HS-5 (cell line): Measurements from ENCODE around the gene SLCO3A1.

Experiments used
- DNase-seq: peaks from one replicate; pipeline ENCODE4 v3.0.0-alpha.2; 2012; ENCODE audit warnings: low read depth

Gene SLCO3A1

GRCh38 chr15:92071045-92071634, 217.6 kb downstream of the SLCO3A1 start:
- no peak for DNase-seq

DNA sequence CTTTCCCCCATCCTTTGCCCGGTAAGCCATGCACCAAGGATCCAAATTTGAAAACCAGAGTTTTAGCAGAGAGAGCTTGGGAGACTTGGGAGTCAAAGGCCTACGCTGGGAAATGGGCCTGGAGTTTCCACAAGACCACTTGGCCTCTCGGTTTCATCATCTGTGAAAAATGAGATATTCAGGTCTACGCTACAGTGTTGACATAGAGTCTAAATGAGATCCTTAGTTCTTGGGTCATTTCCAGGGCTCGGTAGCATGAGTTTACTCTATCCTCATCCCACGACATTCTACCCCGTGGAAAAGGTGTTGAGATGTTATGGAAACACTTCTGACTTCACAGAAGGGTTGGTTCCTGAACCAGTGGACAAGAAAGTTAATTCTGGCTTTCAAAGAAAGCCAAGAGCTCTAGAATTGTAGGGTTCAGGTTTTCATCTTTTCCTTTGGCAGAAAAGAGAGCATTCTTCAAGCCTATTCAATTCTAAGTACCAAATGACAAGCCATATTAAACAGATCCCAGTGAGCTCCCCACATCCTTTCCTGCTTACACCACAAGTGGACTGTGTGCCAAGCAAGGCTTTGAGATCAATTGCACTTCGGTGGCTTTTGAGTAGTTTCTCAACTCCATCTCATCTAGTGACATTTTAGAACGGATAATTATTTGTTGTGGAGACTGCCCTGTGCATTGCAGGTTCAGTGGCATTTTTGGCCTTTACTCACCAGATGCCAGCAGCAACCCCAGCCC, 219.7 kb downstream of the SLCO3A1 start:
- DNase-seq = no peak

DNA sequence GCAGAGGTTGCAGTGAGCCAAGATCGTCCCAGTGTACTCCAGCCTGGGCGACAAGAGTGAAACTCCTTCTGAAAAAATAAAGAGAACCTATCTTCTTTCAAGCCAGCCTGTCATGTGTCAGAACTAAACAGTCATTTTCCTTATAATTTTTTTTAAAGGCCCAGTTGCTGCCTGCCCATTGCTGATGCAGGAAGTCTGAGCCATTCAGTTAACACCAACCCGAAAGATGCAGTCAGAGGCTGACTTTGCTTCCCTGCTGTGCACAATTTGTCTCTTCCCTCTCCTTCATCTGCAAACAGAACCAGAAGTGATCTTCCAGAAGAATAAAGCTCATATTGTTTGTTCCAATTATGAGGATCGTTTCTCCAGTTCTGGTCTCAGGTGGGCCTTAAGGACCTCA, 220.6 kb downstream of the SLCO3A1 start:
- no peak for DNase-seq

GRCh38 chr15:92074646-92075045, 221.1 kb downstream of the SLCO3A1 start:
- no peak for DNase-seq

DNA sequence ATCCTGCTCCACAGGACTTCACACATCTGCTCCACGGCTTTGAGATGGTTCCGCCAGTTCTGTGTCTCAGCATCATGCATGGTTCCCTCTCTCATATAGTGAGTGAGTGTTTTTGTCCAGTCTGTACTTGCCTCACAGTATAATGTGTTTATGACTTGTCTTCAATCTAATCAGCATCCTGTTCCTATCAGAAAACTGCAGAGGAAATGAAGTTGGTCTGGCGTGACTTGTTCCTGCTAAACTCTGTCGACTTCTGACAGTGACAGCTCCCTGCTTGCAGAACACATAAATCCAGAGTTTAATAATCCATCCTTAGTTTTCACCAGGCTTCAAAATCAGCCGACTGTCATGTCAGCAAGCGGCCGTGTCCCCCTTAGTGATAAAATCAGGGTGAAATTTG, 222.3 kb downstream of the SLCO3A1 start:
- DNase-seq = no peak

GRCh38 chr15:92076541-92076940, 223.0 kb downstream of the SLCO3A1 start:
- DNase-seq = no peak

DNA sequence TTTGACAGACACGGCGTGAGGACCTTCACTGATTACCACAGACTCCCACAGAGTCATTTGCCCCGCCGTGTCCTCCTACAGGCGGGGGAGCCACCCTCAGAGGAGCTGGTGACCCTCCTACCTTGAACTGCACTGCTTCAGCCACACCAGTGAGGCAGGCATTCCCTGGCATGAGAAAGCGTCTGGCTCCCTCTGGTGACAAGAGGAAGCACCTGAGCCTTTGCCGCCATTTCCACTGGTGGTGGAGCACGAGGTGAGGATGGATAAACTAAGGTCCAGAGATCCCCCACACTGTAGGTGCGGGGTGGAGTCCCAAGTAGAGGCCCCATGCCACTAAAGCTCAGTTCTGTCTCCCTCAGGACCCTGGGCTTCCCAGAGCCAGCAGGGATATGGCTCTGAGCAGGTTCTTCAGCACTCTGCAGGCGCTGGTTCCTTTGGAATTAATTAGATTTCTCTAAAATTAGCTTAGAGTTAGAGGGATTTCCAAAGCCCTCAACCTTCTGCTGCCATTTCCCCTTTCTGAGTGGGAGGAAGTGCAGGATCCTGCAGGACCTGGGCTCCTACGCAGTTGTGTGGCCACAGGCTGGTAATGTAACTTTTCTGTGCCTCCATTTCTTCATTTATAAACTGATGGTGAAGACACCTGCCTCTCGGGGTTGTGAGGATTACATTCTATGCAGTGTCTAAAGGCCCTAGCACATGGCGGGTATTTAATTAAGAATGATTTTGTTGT, 224.0 kb downstream of the SLCO3A1 start:
- no peak for DNase-seq

DNA sequence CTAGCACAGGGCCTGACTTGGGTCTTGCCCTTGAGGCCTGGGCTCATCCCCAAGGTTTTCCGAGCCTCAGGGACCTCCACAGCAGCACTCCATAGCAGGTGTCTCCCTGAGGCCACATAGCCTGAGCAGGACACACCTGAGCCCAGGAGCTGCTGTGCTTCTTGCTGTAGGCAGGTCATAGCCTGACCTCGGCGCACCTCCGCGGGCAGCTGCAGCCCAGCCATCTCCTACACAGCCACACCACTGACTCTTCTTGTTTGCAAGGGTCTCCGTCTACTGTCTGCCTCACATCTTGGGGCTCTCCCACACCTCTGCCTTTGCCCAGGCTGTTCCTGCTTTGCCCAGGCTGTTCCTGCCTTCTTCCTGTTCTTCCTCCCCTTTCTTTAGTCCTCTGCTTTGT, 224.8 kb downstream of the SLCO3A1 start:
- no peak for DNase-seq

- DNase-seq = no peak
Measured at GRCh38 chr15:92079047-92079446, 225.5 kb downstream of the SLCO3A1 start.

GRCh38 chr15:92079647-92080255, 226.2 kb downstream of the SLCO3A1 start:
- no peak for DNase-seq

DNA sequence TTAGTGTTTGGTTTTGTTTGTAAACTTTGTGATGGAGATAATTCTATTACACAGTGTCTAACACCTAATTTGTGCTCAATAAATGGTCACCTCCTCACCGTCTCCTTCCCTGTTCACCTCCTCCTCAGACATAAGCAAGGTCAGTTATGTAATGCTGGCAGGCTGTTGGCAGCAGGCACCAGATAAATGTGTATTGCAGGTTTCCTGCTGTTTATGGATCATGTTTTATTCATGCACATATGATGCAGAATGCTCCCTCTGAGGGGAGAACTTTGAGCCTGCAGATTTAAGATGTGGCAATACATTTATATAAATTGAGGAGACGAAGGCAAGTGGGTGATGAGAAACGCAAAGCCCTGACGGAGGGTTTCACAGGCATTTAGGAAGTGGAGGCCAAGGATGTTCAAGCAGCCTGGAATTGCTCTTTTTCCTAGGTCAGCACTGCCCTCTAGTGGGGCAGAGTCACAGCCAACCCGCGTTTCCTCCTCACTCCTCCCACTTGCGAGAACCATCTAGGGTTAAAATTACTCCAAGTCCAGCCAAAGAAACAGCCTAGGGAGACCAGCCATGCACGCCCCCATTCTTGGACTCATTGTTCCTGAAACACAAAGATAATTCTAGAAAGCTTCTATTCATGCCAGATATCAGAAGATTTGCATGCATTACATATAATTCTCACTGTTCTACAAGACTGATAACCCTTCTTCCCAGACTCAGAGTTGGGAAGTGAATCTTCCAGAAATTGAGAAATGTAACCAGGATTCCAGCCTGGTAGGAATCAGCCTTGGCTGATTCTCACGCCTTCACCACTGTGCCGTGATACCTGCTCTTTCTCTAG, 228.7 kb downstream of the SLCO3A1 start:
- no peak for DNase-seq

DNA sequence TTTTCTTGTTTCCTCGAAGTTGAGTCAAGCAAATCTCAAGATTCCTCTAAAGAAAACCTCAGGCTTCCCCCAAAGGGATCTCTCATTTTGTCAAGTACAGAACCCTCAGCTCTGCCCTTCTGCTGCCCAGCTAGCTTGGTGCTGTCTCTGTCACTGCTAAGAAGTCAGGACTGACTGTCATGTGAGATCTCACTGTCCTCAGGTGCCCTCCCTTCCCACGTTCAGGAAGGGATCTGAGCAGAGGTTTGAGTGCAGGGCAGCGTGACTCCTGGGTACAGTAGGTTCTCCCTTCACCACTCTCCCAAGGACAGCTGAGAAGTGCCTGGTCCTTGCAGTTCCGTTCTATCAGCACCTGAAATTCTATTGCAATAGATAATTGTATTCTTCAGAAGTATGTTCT, 229.7 kb downstream of the SLCO3A1 start:
- DNase-seq = no peak

- no peak for DNase-seq
Measured at GRCh38 chr15:92087211-92087610, 233.7 kb downstream of the SLCO3A1 start.

DNA sequence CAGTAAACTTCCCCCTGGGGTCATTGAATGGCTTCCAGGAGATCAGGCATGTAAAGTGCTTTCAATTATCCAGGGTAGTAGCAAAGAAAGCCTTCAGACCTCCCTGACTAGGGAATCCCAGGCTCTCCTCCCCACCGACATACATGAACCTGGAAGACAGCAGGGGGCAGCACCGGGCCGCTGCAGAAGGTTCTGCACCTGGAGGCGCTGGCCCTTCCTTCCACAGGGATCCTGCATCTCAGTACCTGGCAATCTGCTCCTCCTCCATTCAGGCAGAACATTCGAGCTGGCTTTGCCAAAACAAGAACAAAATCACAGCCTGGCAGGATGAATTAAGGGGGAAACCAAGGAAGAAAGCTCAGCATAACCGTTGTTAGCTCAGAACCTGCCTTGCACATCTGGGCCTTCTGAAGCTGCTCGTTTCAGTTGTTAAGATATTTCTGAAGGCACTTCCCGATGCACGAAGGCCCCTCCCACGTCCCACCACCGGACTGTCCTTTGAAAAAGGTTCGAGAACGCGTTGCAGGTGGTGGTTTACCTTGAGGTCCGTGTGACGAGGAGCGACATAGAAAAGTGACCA, 237.7 kb downstream of the SLCO3A1 start:
- DNase-seq = no peak

DNA sequence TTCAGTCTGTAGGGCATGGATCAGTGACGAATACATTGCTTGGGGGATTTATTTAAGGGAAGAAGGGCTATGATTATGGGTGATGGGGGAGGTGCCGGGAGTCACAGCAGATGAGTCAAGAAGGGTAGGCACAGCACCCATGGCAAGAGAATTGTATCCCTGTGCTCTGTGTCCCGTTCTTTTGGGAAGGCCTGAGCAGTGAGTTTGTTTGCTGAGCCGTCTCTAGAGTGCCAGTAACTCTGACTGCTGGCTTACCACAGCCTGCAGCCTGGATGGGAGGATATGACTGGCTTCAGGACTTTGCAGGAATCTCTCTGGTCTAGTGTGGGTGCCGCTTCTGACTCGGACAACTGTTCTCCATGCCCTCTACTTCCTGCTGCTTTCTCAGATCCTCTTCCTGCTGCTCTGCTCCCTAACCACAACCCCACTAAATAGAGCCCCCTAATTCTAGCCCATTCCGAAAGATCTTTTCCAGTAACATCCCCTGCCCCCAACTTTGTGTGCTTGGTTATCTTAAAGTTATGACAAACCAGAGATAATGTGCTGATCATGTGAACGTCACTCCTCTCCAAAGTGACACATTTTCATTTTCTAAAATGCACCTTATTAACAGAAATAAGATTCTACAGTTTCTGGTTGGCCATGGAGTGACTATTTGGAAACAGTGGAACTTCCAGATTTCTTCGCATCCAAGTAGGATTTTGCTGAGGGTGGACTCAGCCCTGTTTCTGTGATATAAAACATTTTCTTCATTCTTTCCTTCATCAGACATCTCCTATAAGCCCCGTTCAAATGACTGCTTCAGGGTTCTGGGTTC, 239.0 kb downstream of the SLCO3A1 start:
- no peak for DNase-seq

- DNase-seq = no peak
Measured at GRCh38 chr15:92095693-92096092, 242.2 kb downstream of the SLCO3A1 start.

DNA sequence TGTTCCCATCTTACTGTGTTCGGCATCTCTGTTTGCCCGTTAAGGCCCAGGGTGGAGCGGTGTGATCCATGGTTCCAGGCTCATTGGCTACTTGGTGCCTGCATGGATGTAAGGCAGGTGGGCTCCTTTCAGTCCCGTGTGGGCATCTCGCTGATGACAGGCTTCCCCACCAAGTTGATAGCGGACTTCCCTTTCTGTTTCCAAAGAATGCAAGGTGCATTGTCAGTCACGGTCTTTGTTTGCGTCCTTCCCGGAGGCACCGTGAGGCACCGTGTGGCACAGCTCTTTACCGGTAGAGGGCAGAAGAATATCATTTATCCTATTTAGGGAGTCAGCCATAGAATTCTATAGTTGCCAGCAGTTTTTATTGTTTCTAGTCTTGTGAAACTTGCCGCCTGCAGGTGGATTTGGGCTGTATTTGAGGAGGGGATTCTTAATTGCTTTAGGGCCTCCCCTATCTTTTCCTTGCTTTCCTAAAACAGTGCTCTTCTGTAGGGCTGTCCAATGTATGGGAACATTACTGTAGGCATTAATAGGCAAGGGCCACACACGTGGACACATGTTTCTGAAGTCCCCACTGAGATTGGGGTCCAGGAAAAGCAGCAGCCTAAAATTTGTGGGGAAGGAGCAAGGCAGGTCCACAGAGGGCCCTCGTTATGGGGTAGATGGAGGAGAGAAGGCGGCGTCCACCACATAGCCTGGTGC, 244.1 kb downstream of the SLCO3A1 start:
- DNase-seq = no peak

DNA sequence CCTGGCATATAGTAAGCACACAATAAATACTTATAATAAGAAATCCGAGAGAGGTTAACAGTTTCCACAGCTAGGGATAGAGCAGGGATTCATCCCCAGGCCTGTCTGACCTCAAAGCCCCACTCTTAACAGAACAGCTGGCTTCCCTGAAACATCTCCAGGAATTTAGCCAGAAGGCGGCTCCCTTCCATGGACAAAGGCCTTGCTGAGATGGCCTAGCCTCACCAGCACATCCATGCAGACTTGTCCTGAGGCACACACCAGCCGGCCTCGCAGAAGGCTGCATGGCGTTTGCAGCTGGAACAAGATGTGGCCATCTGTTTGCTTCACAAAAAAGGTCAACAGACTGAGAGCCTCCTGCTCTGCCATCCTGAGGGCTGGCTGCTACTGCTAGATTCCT, 245.4 kb downstream of the SLCO3A1 start:
- no peak for DNase-seq

DNA sequence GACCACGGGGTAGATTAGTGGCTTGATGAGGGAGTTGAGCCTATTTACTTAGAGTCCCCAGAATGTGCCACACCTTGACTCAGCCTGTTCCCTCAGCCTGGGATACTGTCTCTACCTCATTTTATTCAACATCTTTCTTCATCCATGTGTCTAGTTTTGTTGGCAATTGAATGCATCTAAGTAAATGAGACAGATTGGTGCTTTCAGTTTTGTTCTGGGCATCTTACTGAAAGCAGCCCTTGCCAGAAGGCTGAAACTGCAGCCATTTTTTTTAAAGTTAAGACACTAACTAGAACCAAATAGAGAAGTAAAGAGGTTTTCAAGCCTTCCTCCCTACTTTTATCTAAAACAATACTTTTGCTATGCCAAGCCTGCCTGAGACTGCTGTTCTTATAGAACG, 246.8 kb downstream of the SLCO3A1 start:
- DNase-seq = no peak

GRCh38 chr15:92100751-92101150, 247.2 kb downstream of the SLCO3A1 start:
- no peak for DNase-seq
